ENCODE results near the gene EEPD1. TPM values are rescaled to one million over a fixed set of nuclear protein-coding genes. Genes with fewer than 3 reads are reported as not detected.

Gene EEPD1
- total RNA-seq, 4 donors from 2014 or later: 12.4 to 36.2 (median 20.4) TPM

DNA sequence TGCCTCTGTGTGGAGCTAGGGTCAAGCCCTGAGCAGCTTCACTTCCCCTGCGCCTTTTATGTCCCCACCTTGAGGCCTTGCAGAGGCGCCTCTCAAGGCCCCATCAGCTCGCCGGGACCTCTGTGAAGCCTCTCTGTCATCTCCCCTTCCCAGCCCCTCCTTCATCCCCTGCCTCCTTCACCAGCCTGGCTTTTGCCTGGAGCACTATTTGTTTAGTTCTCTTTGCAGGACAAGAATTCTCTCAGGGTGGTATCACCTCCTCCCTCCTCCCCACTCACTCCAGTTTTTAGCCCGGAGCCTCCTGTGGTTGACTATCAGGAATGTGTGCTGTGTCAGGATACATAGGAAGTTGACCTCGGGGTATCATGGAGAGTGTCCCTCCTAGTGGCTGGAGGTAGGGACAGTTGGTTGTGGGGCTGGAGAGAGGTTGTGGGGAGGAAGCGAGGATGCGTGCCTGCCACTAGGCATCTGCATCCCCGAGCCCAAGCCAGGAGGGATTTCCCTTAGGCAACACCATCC, 146.8 kb downstream of the EEPD1 start:
- H3K27ac ChIP-seq: peak overlapping the region in 1 of 4 donors; percentile 83
- H3K36me3 ChIP-seq: peaks cover 0 to 34% of the 10 kb centered on the region in 2 donors
- TF ChIP-seq POLR2A (IDR thresholded peaks at IDR 0.05) (no peak), POLR2AphosphoS5 (IDR thresholded peaks at IDR 0.05) (no peak), EP300 (IDR thresholded peaks at IDR 0.05) (no peak)
- TF ChIP-seq, protein P1, sequence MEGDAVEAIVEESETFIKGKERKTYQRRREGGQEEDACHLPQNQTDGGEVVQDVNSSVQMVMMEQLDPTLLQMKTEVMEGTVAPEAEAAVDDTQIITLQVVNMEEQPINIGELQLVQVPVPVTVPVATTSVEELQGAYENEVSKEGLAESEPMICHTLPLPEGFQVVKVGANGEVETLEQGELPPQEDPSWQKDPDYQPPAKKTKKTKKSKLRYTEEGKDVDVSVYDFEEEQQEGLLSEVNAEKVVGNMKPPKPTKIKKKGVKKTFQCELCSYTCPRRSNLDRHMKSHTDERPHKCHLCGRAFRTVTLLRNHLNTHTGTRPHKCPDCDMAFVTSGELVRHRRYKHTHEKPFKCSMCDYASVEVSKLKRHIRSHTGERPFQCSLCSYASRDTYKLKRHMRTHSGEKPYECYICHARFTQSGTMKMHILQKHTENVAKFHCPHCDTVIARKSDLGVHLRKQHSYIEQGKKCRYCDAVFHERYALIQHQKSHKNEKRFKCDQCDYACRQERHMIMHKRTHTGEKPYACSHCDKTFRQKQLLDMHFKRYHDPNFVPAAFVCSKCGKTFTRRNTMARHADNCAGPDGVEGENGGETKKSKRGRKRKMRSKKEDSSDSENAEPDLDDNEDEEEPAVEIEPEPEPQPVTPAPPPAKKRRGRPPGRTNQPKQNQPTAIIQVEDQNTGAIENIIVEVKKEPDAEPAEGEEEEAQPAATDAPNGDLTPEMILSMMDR (IDR thresholded peaks at IDR 0.05): no peak
- 88 to 100% methylated on average over 2 to 7 of the region's 9 CpGs for WGBS, 2 donors (ENCODE audit: low coverage in 1 of 2)
- H3K4me1 ChIP-seq: peaks cover 5 to 67% (median 23%) of the 10 kb centered on the region in 3 donors
- no peaks in the 10 kb centered on the region for H3K9me3 ChIP-seq
- H3K4me3 ChIP-seq: no peak overlapping the region
- H3K27me3 ChIP-seq: no peaks in the 10 kb centered on the region
- ATAC-seq: no peak

DNA sequence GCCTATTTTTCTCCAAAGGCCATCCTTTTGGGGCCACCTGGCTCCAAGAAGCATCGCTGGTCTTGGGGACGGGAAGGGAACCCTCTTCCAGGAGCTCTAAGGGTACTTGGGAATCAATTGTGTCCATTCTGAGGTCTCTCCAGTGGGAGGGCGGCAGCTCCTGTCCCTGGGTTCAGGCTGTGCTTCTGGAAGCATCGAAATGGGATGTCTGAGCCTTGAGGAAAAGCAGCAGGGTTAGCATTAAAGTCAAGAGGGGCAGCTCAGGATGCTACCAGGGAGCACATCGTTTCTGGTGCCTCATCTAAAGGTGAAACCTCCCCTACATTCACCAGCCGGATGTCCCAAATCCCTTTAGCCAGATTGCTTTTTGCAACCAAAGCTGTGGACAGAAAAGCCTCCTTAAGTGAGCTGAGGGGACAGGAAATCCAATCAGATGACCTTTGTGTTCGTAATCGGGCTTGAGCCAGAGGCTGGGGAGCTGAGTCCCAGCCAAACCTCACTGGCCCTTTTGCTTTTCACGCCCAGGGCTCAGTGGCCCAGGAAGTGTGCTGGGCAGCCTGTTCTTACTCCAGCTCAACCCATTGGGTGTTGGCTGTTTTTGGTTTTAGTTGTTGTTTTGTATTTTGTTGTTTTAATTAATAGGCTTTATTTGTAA, 147.8 kb downstream of the EEPD1 start:
- ATAC-seq: no peak
- Histone ChIP-seq H3K27me3 (no peaks in the 10 kb centered on the region), H3K4me3 (no peak overlapping the region), H3K9me3 (no peaks in the 10 kb centered on the region), H3K27ac (peak overlapping the region in 2 of 4 donors; percentile 78 to 83), H3K36me3 (peaks cover 0 to 34% of the 10 kb centered on the region in 2 donors), H3K4me1 (peaks cover 5 to 67% (median 23%) of the 10 kb centered on the region in 3 donors)
- whole genome bisulfite sequencing, 2 donors (ENCODE audit: low coverage in 1 of 2): 20 to 50% methylated on average over 3 to 4 of the region's 9 CpGs
- TF ChIP-seq POLR2AphosphoS5 (IDR thresholded peaks at IDR 0.05) (no peak), EP300 (IDR thresholded peaks at IDR 0.05) (no peak), POLR2A (IDR thresholded peaks at IDR 0.05) (no peak)
- TF ChIP-seq, protein P1 (IDR thresholded peaks at IDR 0.05): no peak

DNA sequence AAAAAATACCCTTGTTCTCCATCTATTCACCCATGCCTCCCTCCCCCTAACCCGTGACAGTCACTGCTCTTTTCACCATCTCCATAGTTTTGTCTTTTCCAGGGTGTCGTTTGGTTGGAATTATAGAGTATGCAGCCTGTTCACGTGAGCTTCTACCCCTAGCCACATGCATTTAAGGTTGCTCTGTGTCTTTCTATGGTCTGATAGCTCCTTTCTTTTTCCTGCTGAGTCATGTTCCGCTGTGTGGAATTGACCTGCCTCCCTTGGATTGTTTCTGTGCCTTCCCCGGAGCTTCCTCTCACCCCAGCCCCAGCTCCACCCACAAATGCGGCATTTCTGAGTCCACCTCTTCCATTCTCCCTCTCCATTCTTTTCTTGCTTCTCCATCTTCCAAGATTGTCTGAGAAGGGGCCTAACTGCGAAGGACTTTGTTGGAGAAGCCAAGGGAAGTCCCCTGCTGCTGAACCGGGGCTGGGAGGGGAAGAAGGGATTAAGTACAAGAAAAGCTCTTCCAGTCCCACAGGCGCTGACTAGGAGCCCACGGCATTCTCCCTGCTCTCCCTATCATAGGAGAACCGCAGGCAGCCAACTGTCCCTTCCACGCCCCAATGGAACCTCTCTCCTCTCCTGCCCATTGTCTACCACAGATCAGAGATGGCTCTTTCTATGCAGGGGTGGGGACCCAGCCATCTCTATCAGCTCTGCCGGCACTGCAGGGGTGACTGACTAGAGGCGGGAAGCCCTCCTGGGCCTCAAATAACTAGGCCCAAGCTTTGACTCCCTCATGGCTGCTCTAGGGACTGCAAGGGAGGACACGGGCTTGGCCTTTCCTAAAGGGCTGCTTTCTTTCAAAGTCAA, 149.1 kb downstream of the EEPD1 start:
- TF ChIP-seq POLR2AphosphoS5 (IDR thresholded peaks at IDR 0.05) (no peak), POLR2A (IDR thresholded peaks at IDR 0.05) (no peak), EP300 (IDR thresholded peaks at IDR 0.05) (no peak)
- TF ChIP-seq, protein P1 (IDR thresholded peaks at IDR 0.05): no peak
- no peak for ATAC-seq
- Histone ChIP-seq H3K4me3 (no peak overlapping the region), H3K4me1 (peaks cover 5 to 73% (median 23%) of the 10 kb centered on the region in 3 donors), H3K27ac (peak overlapping the region; percentile 6 to 83 (median 80)), H3K36me3 (peaks cover 0 to 31% of the 10 kb centered on the region in 2 donors), H3K27me3 (no peaks in the 10 kb centered on the region), H3K9me3 (no peaks in the 10 kb centered on the region)
- 80 to 90% methylated on average over 5 to 8 of the region's 15 CpGs for WGBS, 2 donors (ENCODE audit: low coverage in 1 of 2)

DNA sequence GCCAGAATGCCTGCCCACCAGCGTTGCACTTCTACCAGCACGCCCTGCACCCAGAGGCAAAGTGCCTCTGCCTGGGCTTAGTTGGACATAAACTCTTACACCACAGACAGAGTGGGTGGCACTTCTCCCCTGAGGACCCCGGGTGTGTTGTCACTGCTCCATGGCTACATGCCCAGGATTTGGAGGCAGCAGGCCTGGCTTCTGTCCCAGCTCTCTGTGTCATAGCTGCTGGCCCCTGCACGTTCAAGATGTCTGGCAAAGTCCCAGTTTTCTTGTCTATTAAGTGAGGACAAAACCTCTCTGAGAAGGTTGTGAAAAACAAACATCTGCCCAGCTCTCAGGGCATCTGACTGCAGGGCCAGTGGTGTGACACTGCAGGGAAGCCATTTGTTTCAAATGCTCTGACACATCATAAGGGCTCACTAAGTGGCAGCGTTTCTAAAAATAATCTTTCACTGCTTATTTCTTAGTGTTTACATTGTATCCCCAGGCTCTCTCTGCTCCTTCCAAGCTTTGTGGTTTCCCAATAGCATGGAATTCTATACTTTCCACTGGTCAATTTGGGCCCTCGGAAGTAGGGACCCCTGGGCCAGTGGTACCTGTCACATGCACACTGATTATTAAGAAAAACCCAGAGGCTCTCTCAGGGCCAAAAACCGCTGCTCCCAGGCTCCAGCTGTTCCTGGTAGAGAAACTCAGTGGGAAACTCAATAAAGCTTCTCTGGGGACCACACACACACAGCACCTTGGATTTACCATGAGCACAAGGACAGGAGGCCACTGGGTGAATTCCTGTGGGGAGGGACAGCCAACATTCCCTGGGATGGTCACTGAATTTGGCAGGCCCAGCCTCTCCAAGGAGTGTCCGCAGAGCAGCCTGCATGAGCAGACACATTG, 150.4 kb downstream of the EEPD1 start:
- no peaks in the 10 kb centered on the region for H3K9me3 ChIP-seq
- WGBS, 2 donors (ENCODE audit: low coverage in 1 of 2): 0 to 20% methylated on average over 1 to 5 of the region's 8 CpGs
- peak; percentile 88 for ATAC-seq
- TF ChIP-seq POLR2AphosphoS5 (IDR thresholded peaks at IDR 0.05) (peak; percentile 90), POLR2A (IDR thresholded peaks at IDR 0.05) (no peak), EP300 (IDR thresholded peaks at IDR 0.05) (no peak)
- TF ChIP-seq, protein P1 (IDR thresholded peaks at IDR 0.05): no peak
- H3K27ac ChIP-seq: peak overlapping the region; percentile 35 to 83 (median 80)
- H3K36me3 ChIP-seq: peaks cover 0 to 18% of the 10 kb centered on the region in 2 donors
- H3K4me3 ChIP-seq: no peak overlapping the region
- peaks cover 5 to 70% (median 23%) of the 10 kb centered on the region in 3 donors for H3K4me1 ChIP-seq
- no peaks in the 10 kb centered on the region for H3K27me3 ChIP-seq
